MM.1S (cell line): ENCODE measurements around the gene MIEF2.

Experiments used
- DNase-seq: peaks from one replicate; pipeline ENCODE4 v3.0.0-alpha.2; 2015
- H2AFZ ChIP-seq: fragments of 300-600 bp; sonication (generic); 2 replicates; pipeline ENCODE4 v1.6.0; 2016; ENCODE audit warnings: antibody characterized with exemption, low read length
- H3F3A ChIP-seq: fragments of 300-600 bp; sonication (generic); 2 replicates; pipeline ENCODE4 v1.6.1; 2016; ENCODE audit warnings: mild to moderate bottlenecking, antibody characterized with exemption, low read length, moderate library complexity, mixed read lengths; ENCODE audit not compliant: insufficient read depth
- H3K27ac ChIP-seq: fragments of 300-600 bp; sonication (generic); 2 replicates; pipeline ENCODE4 v1.5.1; 2016; ENCODE audit warnings: mild to moderate bottlenecking, low read length
- H3K27me3 ChIP-seq: fragments of 300-600 bp; sonication (generic); replicated peaks from 2 replicates; pipeline ENCODE4 v1.6.0; 2016; ENCODE audit warnings: low read length; ENCODE audit not compliant: insufficient read depth
- H3K36me3 ChIP-seq: fragments of 300-600 bp; sonication (generic); replicated peaks from 2 replicates; pipeline ENCODE4 v1.6.1; 2016; ENCODE audit warnings: mild to moderate bottlenecking, low read length, mixed read lengths; ENCODE audit not compliant: insufficient read depth
- H3K4me1 ChIP-seq: fragments of 300-600 bp; sonication (generic); 2 replicates; pipeline ENCODE4 v1.6.1; 2016; ENCODE audit warnings: low read length, mixed read lengths
- H3K4me2 ChIP-seq: fragments of 300-600 bp; sonication (generic); 2 replicates; pipeline ENCODE4 v1.6.0; 2016; ENCODE audit warnings: low read depth, low read length
- H3K4me3 ChIP-seq: fragments of 300-600 bp; sonication (generic); 2 replicates; pipeline ENCODE4 v1.5.1; 2016; ENCODE audit warnings: low read length, mixed read lengths
- H3K79me2 ChIP-seq: fragments of 300-600 bp; sonication (generic); 2 replicates; pipeline ENCODE4 v1.6.1; 2016; ENCODE audit warnings: mixed run types, low read length, mixed read lengths
- H3K9ac ChIP-seq: fragments of 300-600 bp; sonication (generic); 2 replicates; pipeline ENCODE4 v1.6.1; 2016; ENCODE audit warnings: low read length, mixed read lengths
- H3K9me2 ChIP-seq: fragments of 300-600 bp; sonication (generic); replicated peaks from 2 replicates; pipeline ENCODE4 v1.6.1; 2016; ENCODE audit warnings: mild to moderate bottlenecking, low read length, mixed read lengths; ENCODE audit not compliant: insufficient read depth
- H3K9me3 ChIP-seq: fragments of 300-600 bp; sonication (generic); replicated peaks from 2 replicates; pipeline ENCODE4 v1.6.1; 2016; ENCODE audit warnings: mild to moderate bottlenecking, low read length, mixed read lengths; ENCODE audit not compliant: insufficient read depth
- H4K20me1 ChIP-seq: fragments of 300-600 bp; sonication (generic); 2 replicates; pipeline ENCODE4 v1.6.1; 2016; ENCODE audit warnings: mild to moderate bottlenecking, low read length, moderate library complexity, mixed read lengths; ENCODE audit not compliant: insufficient read depth
- CTCF ChIP-seq: fragments of 300-600 bp; sonication (generic); IDR thresholded peaks from 2 replicates; pipeline ENCODE4 v1.5.1; 2016; ENCODE audit warnings: antibody characterized with exemption, low read length, mixed read lengths
- EZH2 ChIP-seq: fragments of 300-600 bp; sonication (generic); optimal IDR thresholded peaks from 2 replicates; pipeline ENCODE3; 2017; ENCODE audit warnings: low read depth, mild to moderate bottlenecking, antibody characterized with exemption, low read length, mixed read lengths
- EZH2phosphoT487 ChIP-seq: fragments of 300-600 bp; sonication (generic); IDR thresholded peaks from 2 replicates; pipeline ENCODE4 v1.6.1; 2018; ENCODE audit warnings: antibody characterized with exemption, low read length

MIEF2 gene

GRCh38 chr17:18263885-18264682 is 3.6 kb downstream of the MIEF2 start:
- H3K9ac ChIP-seq = no peak overlapping the region
- no peaks in the 10 kb centered on the region for H4K20me1 ChIP-seq
- no peak overlapping the region for H3K4me3 ChIP-seq
- no peaks in the 10 kb centered on the region for H3K9me3 ChIP-seq
- H3K27ac ChIP-seq = no peak overlapping the region
- no peaks in the 10 kb centered on the region for H3K9me2 ChIP-seq
- no peak overlapping the region for H3K4me2 ChIP-seq
- H3K36me3 ChIP-seq = no peaks in the 10 kb centered on the region
- no peak overlapping the region for H2AFZ ChIP-seq
- TF ChIP-seq EZH2 = no peak
- TF ChIP-seq EZH2phosphoT487 = no peak
- no peak for TF ChIP-seq CTCF
- no peak for DNase-seq
- H3K27me3 ChIP-seq = no peaks in the 10 kb centered on the region
- peaks cover 10% of the 10 kb centered on the region; the same call in 1 of the 2 replicates for H3K4me1 ChIP-seq
- peaks cover 16% of the 10 kb centered on the region for H3K79me2 ChIP-seq
- H3F3A ChIP-seq = peaks cover 17% of the 10 kb centered on the region; the same call in 1 of the 2 replicates

GRCh38 chr17:18267366-18267765 is 6.9 kb downstream of the MIEF2 start:
- no peaks in the 10 kb centered on the region for H3K27me3 ChIP-seq
- TF ChIP-seq CTCF (no peak), EZH2phosphoT487 (no peak), EZH2 (no peak)
- H3K4me1 ChIP-seq = no peaks in the 10 kb centered on the region
- peaks cover 5% of the 10 kb centered on the region; the same call in 1 of the 2 replicates for H3K79me2 ChIP-seq
- no peak overlapping the region for H3K4me2 ChIP-seq
- no peaks in the 10 kb centered on the region for H3K36me3 ChIP-seq
- no peaks in the 10 kb centered on the region for H3K9me3 ChIP-seq
- H3K27ac ChIP-seq = no peak overlapping the region
- H2AFZ ChIP-seq = no peak overlapping the region
- no peaks in the 10 kb centered on the region for H4K20me1 ChIP-seq
- H3K9me2 ChIP-seq = no peaks in the 10 kb centered on the region
- no peak overlapping the region for H3K9ac ChIP-seq
- DNase-seq = no peak
- H3F3A ChIP-seq = no peaks in the 10 kb centered on the region
- no peak overlapping the region for H3K4me3 ChIP-seq

GRCh38 chr17:18267927-18268711 is 7.7 kb downstream of the MIEF2 start:
- H3K4me3 ChIP-seq = no peak overlapping the region
- no peaks in the 10 kb centered on the region for H3K4me1 ChIP-seq
- H3K4me2 ChIP-seq = no peak overlapping the region
- no peak overlapping the region for H2AFZ ChIP-seq
- no peaks in the 10 kb centered on the region for H3K9me2 ChIP-seq
- H3K9me3 ChIP-seq = no peaks in the 10 kb centered on the region
- DNase-seq = no peak
- no peaks in the 10 kb centered on the region for H3K27me3 ChIP-seq
- H3K79me2 ChIP-seq = no peaks in the 10 kb centered on the region
- TF ChIP-seq EZH2phosphoT487 (no peak), CTCF (no peak), EZH2 (no peak)
- H3K36me3 ChIP-seq = no peaks in the 10 kb centered on the region
- H3K9ac ChIP-seq = no peak overlapping the region
- H3K27ac ChIP-seq = no peak overlapping the region
- H4K20me1 ChIP-seq = no peaks in the 10 kb centered on the region
- H3F3A ChIP-seq = no peaks in the 10 kb centered on the region
